Measurements from ENCODE around the gene PDXDC1. TPM values are rescaled to one million over a fixed set of nuclear protein-coding genes. Genes with fewer than 3 reads are reported as not detected.

Gene PDXDC1
- total and polyA plus RNA-seq, 9 of the 15 experiments (the other 6 are each of a cell fraction or from before 2014, with no cell fraction given) = 5.1 to 95.4 (median 45.8) TPM

GRCh38 chr16:15041271-15042004 is 66.6 kb downstream of the PDXDC1 start:
- Histone ChIP-seq H3K36me3 (ENCODE audit: control insufficient read depth, insufficient read depth, low read length) (peaks cover 53% of the 10 kb centered on the region; the same call in 2 of the 3 replicates), H3K4me3 (no peak overlapping the region), H3K27ac (ENCODE audit: extremely low read depth, low read depth, low read length) (peak overlapping the region; percentile 39; the same call in 2 of the 3 replicates), H3K27me3 (ENCODE audit: control insufficient read depth in 2 of 2, insufficient read depth in 2 of 2, low read length in 2 of 2) (no peaks in the 10 kb centered on the region), H3K9me1 (ENCODE audit: control insufficient read depth, insufficient read depth, low read length) (no peaks in the 10 kb centered on the region), H3K9me3 (replicated peaks; ENCODE audit: control insufficient read depth, insufficient read depth, low read depth, low read length) (no peaks in the 10 kb centered on the region), H3K4me1 (replicated peaks in 1 of 2; ENCODE audit: control insufficient read depth in 2 of 2, insufficient read depth in 2 of 2, low read length in 2 of 2) (peaks cover 8 to 9% of the 10 kb centered on the region in 2 experiments; a peak in 4 of 5 replicates), H3K79me2 (ENCODE audit: control insufficient read depth, insufficient read depth, low read length) (no peaks in the 10 kb centered on the region), H3K9ac (ENCODE audit: insufficient read depth in 1 of 2, low read depth in 2 of 2, low read length in 2 of 2) (peak overlapping the region; percentile 22 to 80; a peak in 3 of 4 replicates), H3K4me2 (ENCODE audit: insufficient read depth, low read length) (no peak overlapping the region; the same call in 1 of the 2 replicates), H4K20me1 (replicated peaks; ENCODE audit: control insufficient read depth, insufficient read depth, low read length) (peaks cover 4% of the 10 kb centered on the region; the same call in 1 of the 2 replicates), H2AFZ (ENCODE audit: low read depth, low read length) (no peak overlapping the region)
- FAIRE-seq = peak; percentile 83
- in situ Hi-C loops (cut with MboI) (no loop called here), intact Hi-C loops (cut with micrococcal nuclease) (no loop called here)
- ChIA-PET POLR2A (interaction anchor here (0.8 to 1.2 kb wide), 3 partner anchors 9 to 12 kb away, joined by 3 to 4 read pairs (median 3); no protein-coding TSS in a partner anchor), CTCF (ENCODE audit: low intra/inter-chr PET ratio) (no interaction called here)
- 42% methylated on average over 15 of the region's 16 CpGs for WGBS (ENCODE audit: insufficient coverage, low coverage, missing lambda C conversion rate)
- no TSS peak for BruUV-seq (replicated peaks)
- DNase-seq (ENCODE audit: extremely low read depth in 1 of 4, low spot score in 3 of 4) = peak; percentile 47 to 83 (median 64)
- ATAC-seq = peak; percentile 99
- TF ChIP-seq MYC (IDR thresholded peaks at IDR 0.05; ENCODE audit: low read depth, low read length) (peak; percentile 16; the same call in 1 of the 2 replicates), MYC (CRISPR knock-in tag; IDR thresholded peaks at IDR 0.05; ENCODE audit: borderline replicate concordance, low read depth) (no peak), CXXC5 (CRISPR knock-in tag; IDR thresholded peaks at IDR 0.05) (no peak), KLF10 (CRISPR knock-in tag; IDR thresholded peaks at IDR 0.05) (no peak), BRD4 (IDR thresholded peaks at IDR 0.05) (no peak), GABPB1 (CRISPR knock-in tag; IDR thresholded peaks at IDR 0.05) (no peak), USF2 (CRISPR knock-in tag; IDR thresholded peaks at IDR 0.05) (no peak), MCM5 (IDR thresholded peaks at IDR 0.05; ENCODE audit: low read depth) (no peak), ZNF146 (CRISPR knock-in tag; IDR thresholded peaks at IDR 0.05; ENCODE audit: unreplicated experiment) (no peak)
- TF ChIP-seq, protein P1, sequence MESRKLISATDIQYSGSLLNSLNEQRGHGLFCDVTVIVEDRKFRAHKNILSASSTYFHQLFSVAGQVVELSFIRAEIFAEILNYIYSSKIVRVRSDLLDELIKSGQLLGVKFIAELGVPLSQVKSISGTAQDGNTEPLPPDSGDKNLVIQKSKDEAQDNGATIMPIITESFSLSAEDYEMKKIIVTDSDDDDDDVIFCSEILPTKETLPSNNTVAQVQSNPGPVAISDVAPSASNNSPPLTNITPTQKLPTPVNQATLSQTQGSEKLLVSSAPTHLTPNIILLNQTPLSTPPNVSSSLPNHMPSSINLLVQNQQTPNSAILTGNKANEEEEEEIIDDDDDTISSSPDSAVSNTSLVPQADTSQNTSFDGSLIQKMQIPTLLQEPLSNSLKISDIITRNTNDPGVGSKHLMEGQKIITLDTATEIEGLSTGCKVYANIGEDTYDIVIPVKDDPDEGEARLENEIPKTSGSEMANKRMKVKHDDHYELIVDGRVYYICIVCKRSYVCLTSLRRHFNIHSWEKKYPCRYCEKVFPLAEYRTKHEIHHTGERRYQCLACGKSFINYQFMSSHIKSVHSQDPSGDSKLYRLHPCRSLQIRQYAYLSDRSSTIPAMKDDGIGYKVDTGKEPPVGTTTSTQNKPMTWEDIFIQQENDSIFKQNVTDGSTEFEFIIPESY (CRISPR knock-in tag; IDR thresholded peaks at IDR 0.05) = peak; percentile 70

Data from K562 (cell line).